Measurements from ENCODE around the gene MAST4.

DNA sequence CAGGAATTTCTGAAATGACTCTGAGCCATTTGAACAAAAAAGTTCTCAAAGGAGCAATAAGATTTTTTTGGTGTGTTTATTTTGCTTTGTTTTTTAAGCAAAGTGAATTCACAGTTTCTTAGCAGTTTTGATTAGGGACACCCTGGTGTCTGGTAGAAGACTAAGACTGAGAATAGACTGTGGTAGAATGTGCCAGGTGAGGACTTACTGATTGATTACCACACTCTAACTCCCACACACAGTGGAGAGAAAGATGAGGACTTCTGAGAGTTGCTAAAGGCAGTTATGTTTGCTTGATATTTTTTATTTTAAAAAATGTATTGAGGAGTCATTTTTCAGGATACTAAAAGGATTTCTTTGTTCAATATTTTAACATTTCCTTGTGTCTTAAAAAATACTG, 425.3 kb downstream of the MAST4 start:
- TF ChIP-seq, protein P1, sequence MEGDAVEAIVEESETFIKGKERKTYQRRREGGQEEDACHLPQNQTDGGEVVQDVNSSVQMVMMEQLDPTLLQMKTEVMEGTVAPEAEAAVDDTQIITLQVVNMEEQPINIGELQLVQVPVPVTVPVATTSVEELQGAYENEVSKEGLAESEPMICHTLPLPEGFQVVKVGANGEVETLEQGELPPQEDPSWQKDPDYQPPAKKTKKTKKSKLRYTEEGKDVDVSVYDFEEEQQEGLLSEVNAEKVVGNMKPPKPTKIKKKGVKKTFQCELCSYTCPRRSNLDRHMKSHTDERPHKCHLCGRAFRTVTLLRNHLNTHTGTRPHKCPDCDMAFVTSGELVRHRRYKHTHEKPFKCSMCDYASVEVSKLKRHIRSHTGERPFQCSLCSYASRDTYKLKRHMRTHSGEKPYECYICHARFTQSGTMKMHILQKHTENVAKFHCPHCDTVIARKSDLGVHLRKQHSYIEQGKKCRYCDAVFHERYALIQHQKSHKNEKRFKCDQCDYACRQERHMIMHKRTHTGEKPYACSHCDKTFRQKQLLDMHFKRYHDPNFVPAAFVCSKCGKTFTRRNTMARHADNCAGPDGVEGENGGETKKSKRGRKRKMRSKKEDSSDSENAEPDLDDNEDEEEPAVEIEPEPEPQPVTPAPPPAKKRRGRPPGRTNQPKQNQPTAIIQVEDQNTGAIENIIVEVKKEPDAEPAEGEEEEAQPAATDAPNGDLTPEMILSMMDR (IDR thresholded peaks at IDR 0.05; ENCODE audit: low read length): no peak
- TF ChIP-seq EZH2phosphoT487 (IDR thresholded peaks at IDR 0.05; ENCODE audit: low read length): no peak
- no peak for TF ChIP-seq EZH2 (optimal IDR thresholded peaks at IDR 0.05; ENCODE audit: low read depth, low read length)

Data from MM.1S (cell line).